Tibial artery (tissue), 4 donors: ENCODE measurements around the gene RIMBP2.

Experiments used
- DNase-seq, 2 donors: peaks; one replicate each; pipeline ENCODE4 v3.0.0-alpha.2; 2019
- H3K27ac ChIP-seq, 2 donors: fragments of 200-600 bp; sonication (generic) in 1 of 2; 1 replicate in 1 of 2; 2 replicates in 1 of 2; pipeline ENCODE4 v1.5.1; 2018 to 2019; ENCODE audit warnings: mild to moderate bottlenecking in 1 of 2
- H3K27me3 ChIP-seq, 2 donors: fragments of 200-600 bp; sonication (generic) in 1 of 2; one replicate each; pipeline versions ENCODE4 v1.5.1 to v1.6.0; 2016 to 2019
- H3K36me3 ChIP-seq, 3 donors: fragments of 200-600 bp; sonication (generic) in 2 of 3; one replicate each; pipeline ENCODE4 v1.5.1; 2016 to 2019; ENCODE audit warnings: mild to moderate bottlenecking in 2 of 3
- H3K4me1 ChIP-seq, 4 donors: fragments of 200-600 bp; sonication (generic) in 2 of 4; 1 replicate in 3 of 4; 2 replicates in 1 of 4; pipeline ENCODE4 v1.5.1; 2016 to 2019
- H3K4me3 ChIP-seq, 2 donors: fragments of 200-600 bp; sonication (generic) in 1 of 2; 1 replicate in 1 of 2; 2 replicates in 1 of 2; pipeline ENCODE4 v1.5.1; 2018 to 2019; ENCODE audit warnings: mild to moderate bottlenecking in 2 of 2
- H3K9me3 ChIP-seq, 3 donors: fragments of 200-600 bp; sonication (generic) in 1 of 3; one replicate each; pipeline ENCODE4 v1.5.1; 2016 to 2019
- intact Hi-C: fragments of 100-400 bp; cut with DNase I; formaldehyde crosslinking; loops from one replicate; pipeline ENCODE4 v1.15.0; 2023; ENCODE audit warnings: low total_unique reads
- TF ChIP-seq, protein P1 (sequence below), 2 experiments: fragments of 200-600 bp in 1 of 2; fragments of 450-650 bp in 1 of 2; IDR thresholded peaks; one replicate each; pipeline ENCODE4 v1.5.1; 2017 to 2019; ENCODE audit warnings: antibody characterized with exemption in 2 of 2, mild to moderate bottlenecking in 1 of 2, moderate library complexity in 1 of 2

Gene RIMBP2

DNA sequence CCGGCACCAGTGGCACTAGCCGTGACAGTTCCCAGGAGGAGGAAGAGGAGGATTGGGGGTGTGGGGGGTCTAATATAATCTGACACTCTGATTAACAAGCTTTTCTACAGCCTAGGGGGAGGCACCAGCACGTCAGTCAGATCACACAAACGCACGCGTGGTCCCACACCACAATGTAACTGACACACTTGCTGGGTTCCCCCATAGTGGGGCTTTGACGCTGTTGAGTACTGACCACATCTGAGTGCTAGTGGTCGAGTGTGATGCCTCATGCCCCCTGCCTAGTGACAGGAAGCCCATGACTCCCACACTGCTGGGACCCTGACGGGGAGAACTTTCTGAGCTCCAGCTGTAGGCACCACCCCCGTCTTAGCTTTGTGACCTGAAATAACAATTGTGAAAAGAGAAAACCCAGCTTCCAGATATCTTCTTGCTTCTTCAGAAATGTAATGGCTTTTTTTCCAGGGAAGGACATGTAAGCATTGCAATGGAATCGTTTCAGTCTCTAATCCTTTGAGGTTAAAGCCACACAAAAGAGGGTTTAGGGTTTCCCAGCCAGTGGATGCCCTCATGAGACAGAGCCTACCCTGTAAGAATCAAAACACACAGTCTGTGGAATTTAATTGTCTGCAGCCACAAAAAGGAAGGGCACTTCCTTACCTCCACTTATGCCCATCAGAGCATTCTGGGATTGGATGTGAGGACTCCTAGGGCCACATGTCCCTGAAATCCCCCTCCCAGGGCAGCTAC is 194.5 kb downstream of the RIMBP2 start:
- no peaks in the 10 kb centered on the region for H3K4me1 ChIP-seq
- no peak for DNase-seq
- H3K36me3 ChIP-seq, result no peaks in the 10 kb centered on the region
- H3K27me3 ChIP-seq, result no peaks in the 10 kb centered on the region
- no peak overlapping the region for H3K27ac ChIP-seq
- H3K4me3 ChIP-seq, result no peak overlapping the region
- intact Hi-C loops, result no loop called here
- TF ChIP-seq, protein P1, sequence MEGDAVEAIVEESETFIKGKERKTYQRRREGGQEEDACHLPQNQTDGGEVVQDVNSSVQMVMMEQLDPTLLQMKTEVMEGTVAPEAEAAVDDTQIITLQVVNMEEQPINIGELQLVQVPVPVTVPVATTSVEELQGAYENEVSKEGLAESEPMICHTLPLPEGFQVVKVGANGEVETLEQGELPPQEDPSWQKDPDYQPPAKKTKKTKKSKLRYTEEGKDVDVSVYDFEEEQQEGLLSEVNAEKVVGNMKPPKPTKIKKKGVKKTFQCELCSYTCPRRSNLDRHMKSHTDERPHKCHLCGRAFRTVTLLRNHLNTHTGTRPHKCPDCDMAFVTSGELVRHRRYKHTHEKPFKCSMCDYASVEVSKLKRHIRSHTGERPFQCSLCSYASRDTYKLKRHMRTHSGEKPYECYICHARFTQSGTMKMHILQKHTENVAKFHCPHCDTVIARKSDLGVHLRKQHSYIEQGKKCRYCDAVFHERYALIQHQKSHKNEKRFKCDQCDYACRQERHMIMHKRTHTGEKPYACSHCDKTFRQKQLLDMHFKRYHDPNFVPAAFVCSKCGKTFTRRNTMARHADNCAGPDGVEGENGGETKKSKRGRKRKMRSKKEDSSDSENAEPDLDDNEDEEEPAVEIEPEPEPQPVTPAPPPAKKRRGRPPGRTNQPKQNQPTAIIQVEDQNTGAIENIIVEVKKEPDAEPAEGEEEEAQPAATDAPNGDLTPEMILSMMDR (IDR thresholded peaks at IDR 0.05), result no peak
- H3K9me3 ChIP-seq, result no peaks in the 10 kb centered on the region

GRCh38 chr12:130520784-130521183 is 195.3 kb downstream of the RIMBP2 start:
- intact Hi-C loops, result no loop called here
- Histone ChIP-seq H3K4me3 (no peak overlapping the region), H3K27me3 (no peaks in the 10 kb centered on the region), H3K4me1 (no peaks in the 10 kb centered on the region), H3K9me3 (no peaks in the 10 kb centered on the region), H3K27ac (no peak overlapping the region), H3K36me3 (no peaks in the 10 kb centered on the region)
- TF ChIP-seq, protein P1 (IDR thresholded peaks at IDR 0.05), result no peak
- DNase-seq, result no peak

GRCh38 chr12:130517588-130517987 is 198.5 kb downstream of the RIMBP2 start:
- Histone ChIP-seq H3K36me3 (no peaks in the 10 kb centered on the region), H3K27ac (no peak overlapping the region), H3K27me3 (no peaks in the 10 kb centered on the region), H3K4me3 (no peak overlapping the region), H3K9me3 (peaks cover 0 to 4% (median 0%) of the 10 kb centered on the region in 3 donors), H3K4me1 (no peaks in the 10 kb centered on the region)
- intact Hi-C loops, result no loop called here
- TF ChIP-seq, protein P1 (IDR thresholded peaks at IDR 0.05), result no peak
- DNase-seq, result no peak

DNA sequence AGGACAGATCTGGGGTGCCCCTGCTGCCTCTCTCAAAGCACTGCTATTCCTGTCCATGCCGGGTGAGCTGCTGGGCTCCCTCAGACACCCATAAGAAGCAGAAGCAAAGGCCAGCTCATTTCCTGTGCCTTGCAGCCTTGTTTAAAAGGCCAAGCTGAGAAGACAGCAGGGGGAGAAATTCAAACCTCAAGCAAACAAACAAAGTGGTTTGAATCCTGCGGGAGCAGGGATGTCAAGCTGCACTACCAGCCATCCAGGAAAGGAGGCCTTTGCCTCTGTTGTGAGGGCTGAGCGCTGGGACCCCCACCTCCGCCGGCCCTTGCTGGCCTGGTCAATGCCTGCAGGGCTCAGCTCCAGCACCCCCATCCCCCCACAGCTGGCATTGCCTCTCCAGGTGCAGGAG is 201.9 kb downstream of the RIMBP2 start:
- H3K9me3 ChIP-seq, result peaks cover 0 to 4% (median 0%) of the 10 kb centered on the region in 3 donors
- intact Hi-C loops, result no loop called here
- TF ChIP-seq, protein P1 (IDR thresholded peaks at IDR 0.05), result no peak
- H3K36me3 ChIP-seq, result no peaks in the 10 kb centered on the region
- H3K27ac ChIP-seq, result no peak overlapping the region
- no peak overlapping the region for H3K4me3 ChIP-seq
- H3K27me3 ChIP-seq, result peaks cover 0 to 2% of the 10 kb centered on the region in 2 donors
- no peak for DNase-seq
- no peaks in the 10 kb centered on the region for H3K4me1 ChIP-seq

DNA sequence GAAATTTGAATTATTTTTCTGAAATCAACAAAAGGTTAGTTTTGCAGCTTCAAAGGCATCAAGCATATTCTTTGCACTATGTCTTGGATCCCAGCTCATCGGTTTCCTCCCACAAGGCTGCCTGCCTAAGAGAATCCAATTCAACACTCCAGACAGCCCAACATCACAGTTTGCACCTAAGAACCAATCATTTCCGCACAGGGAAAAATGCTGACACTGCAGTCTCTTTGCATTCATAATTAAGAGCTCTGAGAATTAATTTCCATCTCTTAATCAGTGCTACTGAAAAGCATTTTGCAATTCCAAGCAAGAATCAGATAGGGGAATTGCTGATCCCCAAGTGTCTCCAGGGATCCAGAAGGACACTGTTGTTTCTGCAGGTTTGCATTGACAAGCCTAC is 202.5 kb downstream of the RIMBP2 start:
- TF ChIP-seq, protein P1 (IDR thresholded peaks at IDR 0.05), result no peak
- Histone ChIP-seq H3K27me3 (peaks cover 0 to 6% of the 10 kb centered on the region in 2 donors), H3K36me3 (no peaks in the 10 kb centered on the region), H3K9me3 (peaks cover 0 to 4% (median 0%) of the 10 kb centered on the region in 3 donors), H3K4me3 (no peak overlapping the region), H3K27ac (no peak overlapping the region), H3K4me1 (no peaks in the 10 kb centered on the region)
- intact Hi-C loops, result no loop called here
- DNase-seq, result no peak
